CD4-positive, CD25-positive, alpha-beta regulatory T cell (primary cell): Measurements from ENCODE around the gene HOXC10. TPM values are rescaled to one million over a fixed set of nuclear protein-coding genes. Genes with fewer than 3 reads are reported as not detected.
A peak's percentile ranks its signal among the peaks of the same experiment; 100 is the strongest.

Source experiments
- ATAC-seq, 2 donors: fragments of 150-1000 bp; cut with Tn5 transposase; one replicate each; pipeline ENCODE4 v1.10.0; 2021; ENCODE audit warnings: low read depth in 2 of 2, moderate number of reproducible peaks in 2 of 2, moderate library complexity in 1 of 2
- DNase-seq, 3 donors: peaks; one replicate each; pipeline versions ENCODE4 v3.0.0 to v3.0.0-alpha.2; 2012 to 2022; ENCODE audit warnings: mixed read lengths in 1 of 3
- H3K27ac ChIP-seq: one replicate; pipeline ENCODE4 v1.7.0; 2013; ENCODE audit warnings: mild to moderate bottlenecking, low read length; ENCODE audit not compliant: insufficient read depth, poor library complexity, severe bottlenecking
- H3K27me3 ChIP-seq: one replicate; pipeline ENCODE4 v1.7.0; 2013; ENCODE audit warnings: low read length; ENCODE audit not compliant: control insufficient read depth, insufficient read depth
- H3K36me3 ChIP-seq: one replicate; pipeline ENCODE4 v1.7.0; 2013; ENCODE audit warnings: mild to moderate bottlenecking, low read length, moderate library complexity; ENCODE audit not compliant: control insufficient read depth, insufficient read depth
- H3K4me1 ChIP-seq: 2 replicates; pipeline ENCODE4 v1.7.0; 2013; ENCODE audit warnings: mild to moderate bottlenecking, low read length; ENCODE audit not compliant: insufficient read depth, control insufficient read depth, poor library complexity, severe bottlenecking
- H3K4me3 ChIP-seq: one replicate; pipeline ENCODE4 v1.7.0; 2013; ENCODE audit warnings: low read depth, mild to moderate bottlenecking, low read length, moderate library complexity
- H3K9me3 ChIP-seq, 2 experiments: 1 replicate in 1 of 2; 2 replicates in 1 of 2; pipeline ENCODE4 v1.7.0; 2013; ENCODE audit warnings: low read length in 2 of 2, mild to moderate bottlenecking in 1 of 2, moderate library complexity in 1 of 2; ENCODE audit not compliant: control insufficient read depth in 2 of 2
- H3K27ac Mint-ChIP-seq, 3 donors: one replicate each; pipeline ENCODE4 v1.8.0; 2020 to 2022; ENCODE audit warnings: mild to moderate bottlenecking in 3 of 3, mixed read lengths in 3 of 3, moderate library complexity in 2 of 3
- H3K27me3 Mint-ChIP-seq: one replicate; pipeline ENCODE4 v1.8.0; 2022; ENCODE audit warnings: mild to moderate bottlenecking, mixed read lengths
- H3K36me3 Mint-ChIP-seq: one replicate; pipeline ENCODE4 v1.8.0; 2020; ENCODE audit warnings: mixed read lengths
- H3K4me1 Mint-ChIP-seq, 4 donors: one replicate each; pipeline ENCODE4 v1.8.0; 2020 to 2022; ENCODE audit warnings: mixed read lengths in 4 of 4, mild to moderate bottlenecking in 1 of 4
- H3K4me3 Mint-ChIP-seq, 4 donors: one replicate each; pipeline ENCODE4 v1.8.0; 2020 to 2022; ENCODE audit warnings: mild to moderate bottlenecking in 4 of 4, mixed read lengths in 4 of 4, moderate library complexity in 3 of 4
- H3K9me3 Mint-ChIP-seq, 7 donors: one replicate each; pipeline ENCODE4 v1.8.0; 2020 to 2022; ENCODE audit warnings: mixed read lengths in 7 of 7, mild to moderate bottlenecking in 3 of 7, moderate library complexity in 2 of 7
- polyA plus RNA-seq, 4 donors: library from polyadenylated mRNA; unstranded; fragments of 300-500 nt; fragmentation: Illumina TruSeq; gene quantifications; one replicate each; pipeline ENCODE4 v1.2.3, GENCODE V29; 2021
- total RNA-seq: library from RNA; stranded (reverse); gene quantifications from one replicate; pipeline ENCODE4 v1.2.3, GENCODE V29; 2022

The HOXC10 gene
- total and polyA plus RNA-seq, 5 donors from 2014 or later, result not detected

DNA sequence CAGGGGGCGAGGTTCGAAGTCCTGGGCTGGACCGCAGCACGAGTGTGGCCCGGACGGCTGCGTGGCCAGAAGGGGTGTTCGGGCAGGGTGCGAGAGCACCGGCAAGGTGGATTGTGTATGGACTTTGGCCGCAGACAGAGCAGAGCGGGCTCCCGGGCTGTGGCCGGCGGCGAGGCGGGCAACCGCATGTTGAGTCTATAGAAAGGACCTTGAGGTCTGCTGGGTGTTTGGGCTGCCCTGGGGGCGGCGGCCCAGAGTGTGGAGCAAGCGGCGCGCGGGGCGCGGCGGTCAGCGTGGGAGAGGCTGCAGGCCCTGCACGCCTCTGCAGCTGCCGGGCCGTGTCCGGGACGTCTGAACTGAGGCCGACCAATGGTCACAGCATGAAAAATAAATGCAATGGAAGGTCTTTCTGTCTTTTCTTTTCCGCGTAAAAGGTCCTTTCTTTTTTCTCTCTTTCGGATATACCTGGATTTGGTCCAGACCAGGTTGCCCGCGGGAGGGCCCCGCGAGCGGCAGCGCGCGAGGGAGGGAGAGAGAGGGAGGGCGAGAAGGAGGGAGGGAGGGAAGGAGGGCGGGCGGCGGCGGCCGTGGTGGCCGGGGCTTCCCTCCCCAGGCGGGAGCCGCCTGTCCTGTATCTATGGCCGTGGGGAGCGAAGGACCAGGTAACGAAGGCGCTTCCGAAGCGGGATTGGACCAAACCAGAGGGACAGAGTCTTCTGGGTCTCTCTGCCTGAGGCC, 9.5 kb downstream of the HOXC10 start:
- DNase-seq (no peak), ATAC-seq (no peak)
- Mint-ChIP-seq H3K9me3 (peaks cover 0 to 5% (median 0%) of the 10 kb centered on the region in 7 donors), H3K4me1 (peaks cover 14 to 60% (median 21%) of the 10 kb centered on the region in 4 donors), H3K36me3 (no peaks in the 10 kb centered on the region), H3K27me3 (peaks cover 100% of the 10 kb centered on the region), H3K27ac (peak overlapping the region in 1 of 3 donors; percentile 88), H3K4me3 (peak overlapping the region; percentile 71 to 96 (median 78))
- Histone ChIP-seq H3K27ac (no peak overlapping the region), H3K4me1 (peaks cover 36% of the 10 kb centered on the region), H3K27me3 (peaks cover 48% of the 10 kb centered on the region), H3K9me3 (no peaks in the 10 kb centered on the region), H3K4me3 (no peak overlapping the region), H3K36me3 (no peaks in the 10 kb centered on the region)

DNA sequence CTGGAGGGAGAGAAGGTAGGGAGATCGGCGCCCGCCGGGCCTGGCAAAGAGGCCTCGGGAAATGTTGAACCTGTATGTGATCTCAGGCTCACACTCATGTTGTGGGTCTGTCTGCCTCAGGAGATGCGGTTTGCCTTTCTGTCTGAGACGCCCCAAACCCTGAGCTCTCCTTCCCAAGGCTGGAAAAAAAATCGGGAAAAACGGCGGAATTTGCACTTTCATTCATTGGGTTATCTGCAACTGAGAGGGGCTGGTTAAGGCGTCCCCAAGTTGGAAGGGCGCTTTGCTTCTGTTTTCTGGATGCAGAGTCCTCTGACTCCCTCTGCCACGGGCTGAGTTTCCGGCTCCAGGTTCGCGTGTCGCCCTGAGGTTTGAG, 10.0 kb downstream of the HOXC10 start:
- Histone ChIP-seq H3K27ac (no peak overlapping the region), H3K4me1 (peaks cover 40% of the 10 kb centered on the region), H3K27me3 (peaks cover 44% of the 10 kb centered on the region), H3K4me3 (peak overlapping the region; percentile 24), H3K36me3 (no peaks in the 10 kb centered on the region), H3K9me3 (no peaks in the 10 kb centered on the region)
- Mint-ChIP-seq H3K9me3 (peaks cover 0 to 5% (median 0%) of the 10 kb centered on the region in 7 donors), H3K27ac (no peak overlapping the region), H3K4me1 (peaks cover 10 to 59% (median 20%) of the 10 kb centered on the region in 4 donors), H3K4me3 (peak overlapping the region; percentile 71 to 96 (median 76)), H3K36me3 (no peaks in the 10 kb centered on the region), H3K27me3 (peaks cover 100% of the 10 kb centered on the region)
- ATAC-seq (no peak), DNase-seq (peak in 1 of 3 donors; percentile 31)

DNA sequence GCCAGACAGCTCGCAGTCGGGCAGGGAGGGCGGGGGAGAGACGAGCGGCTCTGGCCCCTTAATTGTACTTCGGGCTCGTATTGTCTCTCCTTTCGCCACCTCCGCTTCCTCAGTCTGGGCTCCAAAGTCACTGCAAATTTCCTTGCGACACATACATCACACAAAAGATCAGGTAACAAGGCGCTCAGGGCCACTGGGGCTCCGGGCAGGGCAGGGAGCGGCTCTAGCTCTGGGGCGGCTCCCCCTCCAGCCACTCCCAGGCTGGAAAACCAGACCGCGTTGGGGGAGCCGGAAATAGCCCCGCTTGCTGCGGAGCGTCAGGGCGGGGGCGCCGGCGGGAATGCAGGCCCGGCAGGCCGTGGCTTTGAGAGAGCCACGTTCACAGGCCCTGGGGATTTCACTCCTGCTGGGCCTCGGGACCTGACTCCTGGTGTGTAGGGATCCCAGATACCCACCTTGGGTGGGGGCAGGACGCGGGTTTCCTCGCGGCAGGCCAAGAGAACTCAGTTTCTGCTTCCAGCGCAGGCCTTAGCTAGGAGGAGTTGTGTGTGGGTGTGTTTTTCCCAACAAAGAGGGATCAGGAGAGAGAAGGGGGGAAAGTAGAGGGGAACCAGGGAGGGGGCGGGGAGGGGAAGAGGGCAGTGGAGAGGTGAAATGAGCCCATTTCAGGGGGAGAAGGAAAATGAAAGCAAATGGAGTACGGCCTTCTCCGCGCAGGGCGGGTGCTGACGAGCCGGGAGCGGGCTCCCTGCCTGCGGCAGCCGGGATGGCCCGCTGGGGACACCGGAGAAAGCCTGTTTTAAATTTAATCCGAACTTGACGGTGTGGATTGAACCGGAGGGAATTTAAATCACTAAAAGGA, 10.7 kb downstream of the HOXC10 start:
- H3K36me3 ChIP-seq, result no peaks in the 10 kb centered on the region
- Mint-ChIP-seq H3K9me3 (peaks cover 0 to 3% (median 0%) of the 10 kb centered on the region in 7 donors), H3K36me3 (no peaks in the 10 kb centered on the region), H3K4me3 (peak overlapping the region; percentile 71 to 96 (median 78)), H3K27ac (peak overlapping the region in 1 of 3 donors; percentile 43), H3K27me3 (peaks cover 99% of the 10 kb centered on the region), H3K4me1 (peaks cover 6 to 56% (median 18%) of the 10 kb centered on the region in 4 donors)
- ATAC-seq (peak in 1 of 2 donors; percentile 25), DNase-seq (no peak)
- H3K4me3 ChIP-seq, result peak overlapping the region; percentile 51
- H3K4me1 ChIP-seq, result peaks cover 47% of the 10 kb centered on the region
- H3K27ac ChIP-seq, result no peak overlapping the region
- peaks cover 41% of the 10 kb centered on the region for H3K27me3 ChIP-seq
- no peaks in the 10 kb centered on the region for H3K9me3 ChIP-seq

DNA sequence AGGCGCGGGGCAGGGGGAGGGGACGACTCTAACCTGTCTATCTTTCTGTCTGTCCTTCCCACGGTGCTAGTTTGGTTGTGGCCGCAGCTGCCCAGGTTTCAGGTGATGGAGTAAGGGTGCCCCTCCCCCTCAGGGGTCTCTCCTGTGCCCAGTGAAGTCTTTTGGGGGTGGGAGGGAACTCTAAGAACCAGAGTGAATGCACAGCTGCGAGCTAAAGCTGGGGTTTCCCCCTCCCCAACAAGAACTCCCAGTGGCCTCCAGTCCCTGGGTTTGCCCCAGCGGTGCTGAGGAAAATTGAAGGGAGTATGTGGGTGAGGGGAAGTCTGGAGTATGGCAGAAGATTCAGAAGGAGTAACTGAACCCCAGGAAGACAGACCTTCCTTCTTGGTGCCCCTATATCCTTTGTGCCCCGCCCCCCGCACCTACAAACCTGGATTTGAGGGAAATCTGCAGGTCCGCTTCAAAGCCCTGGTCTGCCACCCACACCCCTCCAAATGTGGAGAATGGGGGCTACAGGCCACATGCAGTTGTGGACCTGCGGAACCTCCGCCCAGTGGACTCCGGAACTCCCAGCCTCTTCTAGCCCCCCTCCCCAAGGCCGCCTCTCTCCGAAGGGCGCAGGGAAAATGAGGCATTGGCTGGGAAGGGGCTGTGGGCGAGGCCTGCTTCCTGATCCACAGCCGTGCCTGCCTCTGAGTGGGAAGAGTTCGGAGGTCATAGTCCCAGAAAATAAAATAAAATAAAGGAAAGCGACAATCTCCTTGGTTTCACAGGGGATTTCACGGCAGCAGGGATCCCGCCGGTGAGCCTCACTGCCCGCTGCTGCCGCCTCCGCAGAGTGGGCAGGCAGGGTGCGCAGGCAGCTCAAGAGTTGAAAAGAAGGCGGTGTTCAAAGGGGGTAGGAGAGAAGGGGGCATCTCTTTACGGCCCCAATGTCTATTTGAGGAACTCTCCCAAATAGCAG, 11.6 kb downstream of the HOXC10 start:
- H3K27me3 ChIP-seq, result peaks cover 35% of the 10 kb centered on the region

DNA sequence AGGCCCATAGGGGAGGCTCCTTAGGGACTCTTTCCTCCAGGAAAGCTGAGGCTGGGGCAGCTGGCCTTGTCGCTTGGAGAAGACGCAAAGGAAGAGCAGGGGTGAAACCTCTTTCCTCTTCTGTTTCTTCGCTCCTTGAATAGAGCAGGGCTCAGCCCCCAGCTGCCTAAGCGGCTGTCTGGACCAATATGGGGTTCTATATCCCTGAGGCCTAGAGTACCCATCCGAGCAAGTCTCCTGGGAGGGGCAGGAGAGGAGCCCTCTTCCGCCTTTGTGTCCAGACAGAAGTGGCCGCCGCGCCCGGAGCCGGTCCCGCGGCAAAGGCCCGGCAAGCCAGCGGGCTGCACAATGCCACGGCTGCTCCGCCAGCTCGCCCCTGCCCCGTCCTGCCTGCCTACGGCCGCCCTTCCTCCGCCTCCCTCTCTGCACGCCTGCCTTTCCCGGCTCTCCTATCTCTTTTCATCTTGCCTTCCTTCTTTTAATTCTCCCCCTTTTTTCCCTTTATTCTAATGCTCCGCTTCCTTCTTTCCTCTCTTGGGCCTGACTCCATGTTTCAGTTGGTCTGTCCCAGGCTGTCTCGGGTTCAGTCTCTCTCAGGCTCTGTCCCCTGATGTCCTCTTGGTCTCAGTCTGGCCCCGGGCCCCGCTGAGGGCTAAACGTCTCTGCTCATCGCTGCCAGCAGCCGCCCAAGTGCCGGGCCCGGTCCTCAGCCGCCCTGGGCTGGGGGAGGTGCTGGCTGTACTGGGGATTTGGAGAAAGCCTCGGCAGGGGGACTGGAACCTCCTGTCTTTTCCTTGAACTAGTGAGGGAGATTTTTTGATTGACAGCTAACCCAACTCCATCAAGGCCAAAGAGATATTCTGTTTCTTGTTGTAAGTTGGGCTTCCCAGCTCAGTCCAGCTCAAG, 12.5 kb downstream of the HOXC10 start:
- Mint-ChIP-seq H3K27ac (peak overlapping the region in 1 of 3 donors; percentile 60), H3K4me3 (peak overlapping the region; percentile 33 to 79 (median 64)), H3K36me3 (no peaks in the 10 kb centered on the region), H3K9me3 (peaks cover 0 to 3% (median 0%) of the 10 kb centered on the region in 7 donors), H3K27me3 (peaks cover 99% of the 10 kb centered on the region), H3K4me1 (peaks cover 6 to 53% (median 22%) of the 10 kb centered on the region in 4 donors)
- H3K4me3 ChIP-seq, result no peak overlapping the region
- H3K27ac ChIP-seq, result no peak overlapping the region
- no peak for DNase-seq
- peaks cover 47% of the 10 kb centered on the region for H3K4me1 ChIP-seq
- H3K27me3 ChIP-seq, result peaks cover 34% of the 10 kb centered on the region
- H3K36me3 ChIP-seq, result no peaks in the 10 kb centered on the region
- no peak for ATAC-seq
- no peaks in the 10 kb centered on the region for H3K9me3 ChIP-seq

More for the DNA sequence above, 11.6 kb downstream of the HOXC10 start:
- DNase-seq, result no peak
- Mint-ChIP-seq H3K4me1 (peaks cover 6 to 53% (median 18%) of the 10 kb centered on the region in 4 donors), H3K27me3 (peaks cover 99% of the 10 kb centered on the region), H3K9me3 (peaks cover 0 to 3% (median 0%) of the 10 kb centered on the region in 7 donors), H3K27ac (no peak overlapping the region), H3K4me3 (peak overlapping the region; percentile 71 to 86 (median 78)), H3K36me3 (no peaks in the 10 kb centered on the region)
- Histone ChIP-seq H3K27ac (no peak overlapping the region), H3K4me1 (peaks cover 47% of the 10 kb centered on the region), H3K4me3 (peak overlapping the region; percentile 51), H3K9me3 (no peaks in the 10 kb centered on the region), H3K36me3 (no peaks in the 10 kb centered on the region)
- peak in 1 of 2 donors; percentile 26 for ATAC-seq

DNA sequence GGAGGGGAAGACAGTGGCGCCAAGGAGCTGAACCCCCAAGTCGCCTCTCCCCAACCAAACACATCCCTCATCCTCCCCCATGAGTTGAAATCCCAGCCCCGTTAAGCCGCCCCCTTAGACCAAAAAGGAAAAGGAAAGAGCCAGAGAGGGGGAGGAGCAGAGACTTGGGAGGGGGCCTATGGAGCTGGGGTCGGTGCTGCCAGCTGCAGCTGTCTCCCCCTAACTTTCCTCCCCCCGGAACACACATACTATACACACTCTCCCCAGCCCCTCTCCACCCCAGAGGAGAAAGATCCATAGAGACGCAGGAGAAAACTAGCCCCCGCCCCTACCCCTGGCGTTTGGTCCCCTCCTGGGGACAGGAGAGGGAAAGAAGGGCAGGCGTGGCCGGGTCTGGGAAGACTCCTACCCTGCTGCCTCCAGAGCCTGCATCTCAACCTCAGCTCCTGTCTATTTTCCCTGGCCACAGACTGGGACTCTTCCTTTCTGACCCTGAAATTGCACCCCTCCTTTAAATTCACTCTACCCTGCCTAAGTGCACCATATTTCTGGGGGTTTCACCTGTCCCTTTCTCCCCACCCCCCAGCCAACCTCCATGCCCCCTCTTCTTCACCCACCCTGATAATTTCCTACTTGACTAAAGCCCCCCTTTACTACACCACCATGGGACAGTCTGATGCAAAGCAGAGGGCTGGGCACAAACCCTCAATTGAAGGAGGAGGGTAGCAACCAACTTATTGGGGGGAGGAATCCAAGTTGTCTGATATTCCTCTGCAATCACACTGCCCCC, 13.4 kb downstream of the HOXC10 start:
- peaks cover 33% of the 10 kb centered on the region for H3K27me3 ChIP-seq
- Mint-ChIP-seq H3K27me3 (peaks cover 99% of the 10 kb centered on the region), H3K4me3 (peak overlapping the region in 2 of 4 donors; percentile 71 to 79), H3K9me3 (peaks cover 0 to 3% (median 0%) of the 10 kb centered on the region in 7 donors), H3K4me1 (peaks cover 6 to 52% (median 23%) of the 10 kb centered on the region in 4 donors), H3K27ac (no peak overlapping the region), H3K36me3 (no peaks in the 10 kb centered on the region)
- DNase-seq (no peak), ATAC-seq (no peak)
- no peak overlapping the region for H3K27ac ChIP-seq
- no peak overlapping the region for H3K4me3 ChIP-seq
- no peaks in the 10 kb centered on the region for H3K9me3 ChIP-seq
- peaks cover 47% of the 10 kb centered on the region for H3K4me1 ChIP-seq
- H3K36me3 ChIP-seq, result no peaks in the 10 kb centered on the region
